Activated CD4-positive, alpha-beta T cell treated with anti-CD3 and anti-CD28 coated beads for 24 hours (primary cell): ENCODE measurements around the gene DAB2.
A peak's percentile ranks its signal among the peaks of the same experiment; 100 is the strongest.

ENCODE experiments used
- DNase-seq, 2 donors: peaks; one replicate each; pipeline ENCODE4 v3.0.0-alpha.2; 2020; ENCODE audit warnings: low read depth in 2 of 2

Gene DAB2

DNA sequence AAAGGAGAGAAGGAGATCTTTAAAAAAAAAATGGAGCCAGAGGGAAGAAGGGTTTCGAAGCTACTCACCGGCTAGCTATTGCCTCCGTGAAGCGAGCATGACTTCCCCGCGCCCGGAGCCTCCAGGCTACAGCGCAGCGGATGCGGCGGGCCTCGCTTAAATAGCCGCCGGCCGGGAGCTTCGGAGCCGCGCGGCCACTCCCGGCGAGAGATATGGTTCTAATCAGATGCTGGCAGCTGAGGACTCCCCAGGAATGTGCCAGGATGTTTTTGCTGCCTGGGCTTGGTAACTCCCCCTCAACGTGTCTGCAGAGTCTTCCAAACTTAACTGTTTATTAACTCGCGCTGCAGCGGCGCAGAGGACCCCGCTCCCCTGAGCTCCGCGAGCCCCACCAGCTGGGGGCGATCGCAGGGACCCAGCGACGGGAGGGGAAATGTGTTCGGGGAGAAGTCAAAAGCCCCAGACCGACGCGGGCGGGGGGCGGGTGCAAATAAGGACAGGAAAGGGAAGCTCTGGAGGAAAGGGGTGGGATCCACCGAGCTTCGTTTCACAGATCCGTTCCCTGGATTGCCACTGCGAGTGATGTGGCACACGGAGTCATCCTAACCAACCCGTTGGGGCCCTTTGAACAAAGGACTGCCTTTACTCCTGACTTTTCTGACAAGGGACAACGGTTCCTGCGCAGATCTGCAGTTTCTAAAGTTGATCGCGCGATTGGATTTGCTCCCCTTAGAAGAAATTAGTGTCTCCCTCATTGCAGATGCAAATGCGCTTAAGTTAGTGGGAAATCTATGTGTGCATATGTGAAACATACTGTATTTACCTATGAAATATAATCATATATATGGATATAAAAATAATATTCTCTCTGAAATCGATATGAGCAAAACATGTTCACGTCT is at the start of gene DAB2:
DAB2 (minus strand) TSS at position 245 of the 902 bp plus-strand sequence. CDS start 30,660 bp downstream, outside the sequence.
- peak; percentile 5 to 31 for DNase-seq

DNA sequence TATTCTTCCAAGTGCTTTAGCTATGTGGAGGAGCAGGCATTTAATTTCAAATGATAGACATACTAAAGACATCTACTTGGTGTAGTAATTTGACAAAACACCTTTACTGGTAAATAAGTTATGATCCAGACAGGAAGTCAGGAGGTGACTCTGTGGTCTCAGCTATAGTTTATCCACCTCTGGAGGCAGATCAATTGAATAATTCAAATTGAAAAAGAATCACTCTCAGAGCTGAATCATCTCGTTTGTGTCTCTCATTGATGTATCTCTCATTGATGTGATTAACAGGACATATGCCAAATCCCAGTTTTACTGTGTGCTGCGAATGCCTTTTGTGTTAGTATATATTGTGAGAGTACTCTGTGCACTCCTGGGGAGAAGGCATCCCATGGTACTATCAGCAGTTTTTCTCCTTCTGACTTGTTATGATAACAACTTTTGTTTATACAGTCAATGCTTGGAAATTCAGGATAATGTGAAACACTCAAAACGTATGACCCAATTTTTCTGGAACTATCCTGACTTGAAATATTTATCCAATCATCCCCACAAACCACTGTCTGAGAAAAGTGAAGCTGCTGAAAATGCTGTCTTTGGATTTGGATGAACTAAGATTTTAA is 48.5 kb upstream of the DAB2 start:
- no peak for DNase-seq

DNA sequence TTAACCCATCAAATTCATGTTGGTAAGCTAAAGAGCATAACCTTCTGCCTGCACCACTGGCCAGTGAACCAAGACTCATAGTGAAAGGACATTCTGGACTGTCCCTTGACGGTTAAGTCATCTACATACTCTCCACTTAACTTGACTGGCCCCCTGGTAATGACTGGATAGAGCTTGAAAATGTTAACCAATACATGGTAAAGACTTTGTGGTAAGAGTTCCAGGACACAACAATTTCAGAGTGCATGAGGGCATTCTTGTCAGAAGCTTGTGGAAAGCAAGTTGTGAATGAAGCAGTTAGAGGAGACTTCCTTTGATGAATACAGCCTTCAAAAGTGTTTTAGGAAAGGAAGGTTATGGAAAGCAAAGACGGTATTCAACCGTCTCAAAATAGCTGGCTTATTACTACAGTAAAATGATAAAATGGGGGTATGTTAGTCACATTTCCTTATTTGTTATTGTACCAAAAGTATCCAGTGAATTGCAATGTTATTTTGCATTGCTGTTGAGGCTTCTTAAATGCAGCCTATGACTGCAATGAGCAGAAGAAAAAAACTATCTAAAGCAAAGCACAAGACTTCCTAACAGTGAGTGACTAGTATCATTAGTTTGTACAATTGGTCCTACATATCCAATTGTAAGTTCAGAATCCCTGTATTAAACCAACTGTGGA is 47.2 kb upstream of the DAB2 start:
- DNase-seq: no peak

DNA sequence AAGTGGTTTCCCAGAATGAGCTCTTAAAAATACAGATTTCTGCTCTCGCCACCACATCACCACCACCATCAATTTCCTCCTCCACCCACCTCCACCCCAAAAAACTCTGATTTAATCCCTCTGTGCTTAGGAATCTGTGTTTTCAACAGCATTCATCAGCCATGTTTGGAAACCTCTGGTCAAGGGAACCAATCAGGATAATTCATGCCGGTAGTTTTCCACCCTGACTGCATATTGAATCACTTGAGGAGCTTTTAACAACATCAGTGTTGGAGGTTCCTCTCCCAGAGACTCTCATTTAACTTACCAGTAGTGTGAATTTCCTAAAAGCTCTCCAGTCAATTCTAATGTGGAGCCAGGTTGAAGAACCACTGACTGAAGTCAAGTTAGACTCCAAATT is 46.0 kb upstream of the DAB2 start:
- no peak for DNase-seq

DNA sequence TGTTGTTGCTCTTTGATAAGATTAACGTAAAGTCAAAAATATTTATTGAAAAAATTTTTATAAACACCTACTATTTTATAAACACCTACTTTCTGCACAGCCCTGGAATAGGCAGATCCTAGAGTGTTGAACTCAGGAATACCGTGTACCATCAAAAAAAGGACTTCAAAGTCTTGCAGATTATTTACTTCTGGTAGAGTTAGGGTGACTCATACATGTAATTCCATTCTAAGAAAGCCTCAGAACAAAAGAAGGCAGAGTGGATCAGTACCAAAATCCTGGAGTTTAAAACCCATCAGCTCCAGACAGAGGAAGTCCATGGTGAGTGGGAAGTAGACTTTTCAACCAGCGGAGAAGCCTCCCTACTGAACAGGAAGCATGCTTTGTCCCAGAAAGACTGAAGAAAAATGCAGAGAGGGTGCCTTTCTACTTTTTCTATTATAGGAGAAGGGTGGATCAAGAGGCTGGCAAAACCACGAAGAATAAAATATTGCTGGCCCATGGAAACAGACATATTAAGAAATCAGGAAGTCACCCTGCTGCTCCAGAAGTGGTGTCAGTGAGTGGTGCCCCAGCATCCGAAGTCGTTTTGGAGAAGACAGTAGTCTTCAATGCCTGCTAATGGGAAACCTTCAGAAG is 45.1 kb upstream of the DAB2 start:
- DNase-seq: no peak

DNA sequence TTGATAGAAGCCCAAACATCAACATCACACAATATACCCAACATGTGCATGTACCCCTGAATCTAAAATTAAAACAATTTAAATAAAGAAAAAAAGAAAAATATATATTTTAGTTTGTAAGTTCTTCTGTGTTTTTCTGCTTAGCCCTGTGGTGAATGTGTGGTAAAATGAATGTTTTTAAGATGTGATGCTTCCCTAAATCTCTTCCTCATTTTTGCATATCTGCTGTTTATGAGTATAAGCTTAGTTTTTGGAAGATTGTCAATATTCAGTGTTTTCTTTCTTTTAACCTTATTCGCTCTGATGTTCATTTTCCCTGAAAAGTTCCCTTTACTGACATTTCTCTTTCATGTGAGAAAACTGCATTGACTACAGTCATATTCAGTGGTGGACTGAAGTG is 44.4 kb upstream of the DAB2 start:
- no peak for DNase-seq

DNA sequence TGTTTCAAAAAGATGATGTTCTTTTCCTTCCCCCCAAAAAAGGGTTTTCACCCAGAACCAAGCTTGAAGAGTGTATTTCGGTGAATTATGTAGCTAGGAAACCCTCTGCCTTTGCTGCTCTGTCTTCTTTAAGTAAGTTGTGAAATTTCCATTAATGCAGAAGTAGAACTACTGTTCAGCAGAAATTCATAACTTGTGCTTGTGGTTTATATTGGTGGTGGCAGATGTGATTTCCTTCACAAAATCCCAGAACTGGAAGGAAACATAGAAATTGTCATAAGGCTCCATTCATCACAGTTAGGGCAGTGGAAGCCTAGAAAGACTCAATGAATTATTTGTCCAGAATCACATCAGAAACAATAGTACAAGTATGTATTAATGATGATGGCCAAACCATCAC is 42.1 kb upstream of the DAB2 start:
- DNase-seq: no peak

DNA sequence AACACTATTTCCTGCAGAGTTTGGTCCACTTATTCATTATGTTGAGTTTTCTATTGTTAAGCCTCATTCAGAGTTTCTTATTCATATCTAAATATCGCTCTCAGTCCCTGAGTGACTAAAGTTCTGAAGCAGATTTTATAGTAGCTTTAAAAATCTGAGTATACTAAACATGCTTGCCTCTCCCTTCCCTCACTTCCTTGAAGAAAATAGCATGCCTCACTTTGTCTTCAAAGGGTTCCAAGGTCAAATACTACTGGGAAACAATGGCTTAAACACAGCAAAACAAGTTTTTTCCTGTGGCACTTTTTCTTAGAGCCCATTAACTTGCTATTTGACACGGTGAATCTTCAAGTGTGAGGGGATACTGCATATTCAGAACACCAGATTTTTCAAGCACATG is 41.1 kb upstream of the DAB2 start:
- DNase-seq: no peak

DNA sequence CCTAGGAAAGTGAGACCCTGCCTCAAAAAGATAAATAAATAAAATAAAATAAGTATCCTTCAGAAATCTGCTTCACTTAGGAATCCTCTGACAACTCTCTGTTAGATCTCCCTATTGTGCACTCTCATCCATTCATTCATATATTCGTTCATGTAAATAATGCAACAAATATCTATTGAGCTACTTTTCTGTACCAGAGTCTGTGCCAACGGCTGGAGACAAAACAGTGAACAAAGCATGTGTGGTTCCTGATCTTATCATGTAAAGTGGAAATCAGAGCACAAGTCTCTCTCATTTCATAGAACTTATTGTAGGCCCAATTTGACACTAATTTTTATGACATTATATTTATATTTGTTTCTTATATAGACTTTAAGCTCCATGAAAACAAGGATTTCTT is 40.3 kb upstream of the DAB2 start:
- DNase-seq: no peak

DNA sequence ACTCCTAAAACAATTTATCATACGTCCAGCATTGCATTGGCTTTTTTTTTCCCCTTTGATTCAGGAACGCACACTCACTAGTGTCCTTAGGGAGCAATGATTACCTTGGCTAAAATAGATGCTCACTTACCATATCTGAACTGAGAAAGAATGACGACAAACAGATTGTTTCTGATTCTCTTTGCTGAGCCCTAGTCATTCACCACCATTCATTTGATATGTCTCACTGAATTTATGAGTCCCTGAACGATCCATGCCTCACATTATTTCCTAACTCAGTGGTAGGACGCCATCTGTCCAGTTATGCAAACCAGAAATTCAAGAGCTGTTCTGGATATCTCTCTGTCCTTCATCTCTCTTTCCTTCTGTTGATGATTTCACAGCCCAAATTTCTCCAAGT is 39.3 kb upstream of the DAB2 start:
- no peak for DNase-seq

DNA sequence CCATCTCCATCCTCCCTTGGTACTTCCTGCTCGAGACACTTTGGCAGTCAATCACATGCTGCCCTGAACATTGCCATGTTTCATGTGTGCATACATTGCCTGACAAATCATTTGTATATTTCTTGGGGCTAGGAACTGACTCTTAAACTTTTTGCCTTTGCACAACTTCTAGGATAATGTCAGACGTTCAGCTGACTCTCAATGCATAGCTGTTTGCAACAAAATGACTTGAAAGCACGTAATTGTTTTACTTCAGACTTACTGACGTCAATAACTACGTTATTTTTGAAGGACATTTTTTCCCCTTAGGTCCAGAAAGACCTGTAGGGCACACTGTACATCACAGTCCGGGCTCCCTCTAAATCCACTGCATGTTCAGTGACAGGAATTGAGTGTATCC is 37.4 kb upstream of the DAB2 start:
- no peak for DNase-seq

DNA sequence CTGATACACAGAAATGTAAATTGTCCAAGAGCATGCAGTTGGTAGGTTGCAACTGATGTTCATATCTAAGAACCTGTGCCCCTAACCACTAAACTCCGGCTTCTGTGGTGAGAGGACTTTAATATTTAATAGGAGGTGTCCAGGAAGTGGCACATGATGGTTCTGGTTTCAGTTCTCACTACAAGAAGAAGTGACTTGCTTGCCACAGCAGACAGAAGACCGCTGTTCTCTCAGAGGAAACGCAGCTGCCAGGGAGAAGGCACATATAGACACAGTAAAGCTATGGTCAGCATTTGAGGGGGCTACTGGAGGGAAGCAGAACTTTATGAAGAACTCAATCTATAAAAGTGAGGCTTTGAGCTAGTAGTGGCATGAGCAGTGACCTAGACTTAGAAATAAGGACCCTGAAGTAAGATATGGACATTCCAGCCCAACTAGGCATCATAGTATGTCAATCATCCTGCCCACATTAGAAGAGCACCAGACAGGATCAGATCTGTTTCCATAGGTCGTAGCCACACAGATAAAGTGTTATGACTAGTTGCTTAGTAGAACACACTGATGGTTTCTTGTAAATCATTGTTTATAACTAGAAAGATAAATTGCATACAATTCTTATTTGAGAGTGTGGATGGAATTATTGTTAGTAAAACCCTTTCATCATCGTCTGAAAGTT is 36.4 kb upstream of the DAB2 start:
- DNase-seq: no peak

DNA sequence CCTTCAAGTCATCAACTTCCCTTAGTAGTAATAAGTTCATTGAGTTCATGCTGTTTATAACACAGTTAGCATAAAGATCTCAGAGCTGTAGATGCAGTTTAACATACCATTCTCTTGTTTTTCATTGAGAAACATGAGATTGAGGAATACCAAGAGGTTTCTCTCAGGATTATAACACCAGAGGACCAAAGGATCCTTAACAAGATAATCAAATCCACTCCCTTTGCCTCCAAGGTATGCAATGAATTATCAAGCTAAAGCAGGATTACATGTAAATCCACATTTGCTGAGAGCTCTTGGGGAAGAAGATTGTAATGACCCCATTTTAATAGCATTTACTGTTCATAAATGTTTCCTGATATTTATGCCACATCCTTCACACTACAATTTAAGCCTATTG is 35.1 kb upstream of the DAB2 start:
- no peak for DNase-seq

DNA sequence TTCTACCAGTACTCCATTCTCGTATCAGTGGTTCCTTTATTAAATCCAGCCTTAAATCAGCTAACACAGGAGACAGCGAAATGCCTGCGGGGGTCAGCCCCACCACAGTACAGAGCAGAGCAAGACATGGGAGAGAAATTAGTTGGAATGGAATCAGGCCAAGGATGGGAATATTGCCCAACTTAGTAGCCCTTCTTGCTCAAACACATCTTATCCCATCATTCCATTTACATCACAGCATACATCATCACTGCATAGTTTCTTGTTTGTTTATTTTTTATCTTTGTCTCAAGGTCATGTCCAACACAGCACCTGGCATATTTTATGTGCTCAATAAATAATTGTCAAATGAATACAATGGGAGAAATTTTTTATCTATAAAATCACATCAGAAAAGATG is 34.3 kb upstream of the DAB2 start:
- DNase-seq: no peak

DNA sequence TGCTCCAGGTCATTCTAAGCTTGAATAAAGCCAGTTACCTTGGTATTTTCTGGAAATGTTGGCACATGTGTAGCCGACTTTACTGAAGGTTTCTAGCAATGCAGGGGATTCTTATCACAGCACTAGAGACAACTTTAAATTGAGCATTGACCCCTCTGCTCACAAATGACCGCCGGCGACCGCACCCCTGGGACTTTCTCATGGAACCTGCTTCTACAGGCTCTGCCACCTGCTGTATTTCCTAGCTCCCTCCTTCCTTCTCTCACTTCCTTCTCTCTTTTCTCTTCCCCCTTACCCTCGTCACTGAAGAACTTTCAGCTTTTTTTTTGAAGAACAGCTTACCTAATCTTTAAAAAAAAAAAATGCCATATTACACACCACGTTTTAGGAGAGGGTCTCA is 30.9 kb upstream of the DAB2 start:
- no peak for DNase-seq

DNA sequence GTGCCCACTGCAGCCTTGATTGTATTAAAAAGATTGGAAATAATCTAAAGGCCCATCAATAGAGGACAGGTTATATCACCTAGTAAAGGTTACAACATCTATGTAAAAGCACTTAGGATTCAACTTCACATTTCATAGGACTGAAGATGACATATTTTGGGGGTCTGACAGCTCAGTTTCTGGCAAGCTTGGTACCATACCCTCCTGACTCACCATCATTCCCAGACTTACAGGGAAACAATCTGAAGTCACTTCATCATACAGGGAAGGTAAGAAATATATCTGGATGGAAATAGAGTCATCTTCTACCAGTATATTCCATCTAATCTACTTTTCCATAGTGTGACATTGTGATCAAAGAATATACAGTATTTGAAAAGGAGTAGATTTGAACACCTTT is 28.8 kb upstream of the DAB2 start:
- no peak for DNase-seq

DNA sequence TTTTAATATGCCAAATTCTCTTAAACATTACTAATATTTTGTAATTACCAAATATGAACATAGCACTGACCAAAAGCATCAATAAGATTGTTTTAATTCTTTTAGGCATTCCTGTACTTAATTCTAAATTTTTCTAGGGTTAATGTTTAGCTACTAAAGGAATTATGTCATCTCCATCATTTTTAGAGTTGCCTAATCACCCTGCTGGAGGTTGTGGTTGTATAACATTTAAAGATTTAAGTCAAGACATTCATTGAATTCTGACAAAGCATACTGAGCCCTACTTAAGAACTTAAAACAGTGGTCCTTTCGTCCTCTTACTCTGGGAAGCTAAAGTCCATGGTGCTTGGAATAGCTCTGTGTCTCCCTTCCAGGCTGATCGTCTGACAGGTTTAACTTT is 28.1 kb upstream of the DAB2 start:
- DNase-seq: no peak

DNA sequence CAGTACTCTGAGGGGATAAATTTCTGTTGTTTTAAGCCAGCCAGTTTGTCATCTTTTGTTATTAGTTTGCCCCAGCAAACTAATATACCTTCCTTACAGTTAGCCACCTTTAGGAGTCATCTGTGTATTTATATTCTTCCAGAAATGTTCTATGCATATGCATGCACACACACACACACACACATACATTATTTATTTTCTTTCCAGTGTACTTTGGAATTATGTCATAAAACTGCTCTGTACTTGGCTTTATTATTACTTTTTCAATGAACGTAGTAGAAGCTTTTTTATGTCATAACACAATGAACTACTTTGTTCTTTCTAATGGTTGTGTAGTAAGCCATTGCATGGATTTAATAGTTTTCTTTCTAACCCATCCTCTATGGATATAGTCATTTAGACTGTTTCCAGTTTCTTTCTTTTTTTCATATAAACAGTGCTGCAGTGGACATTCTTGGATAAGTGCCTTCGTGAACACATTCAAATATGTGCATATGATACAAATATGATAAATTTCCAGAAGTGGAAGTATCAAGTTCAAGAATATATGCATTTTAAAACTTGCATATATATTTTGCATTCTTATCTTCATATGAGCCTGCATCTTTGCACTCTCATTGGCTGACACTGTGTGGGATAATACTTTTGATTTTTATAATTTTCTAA is 26.6 kb upstream of the DAB2 start:
- DNase-seq: no peak

DNA sequence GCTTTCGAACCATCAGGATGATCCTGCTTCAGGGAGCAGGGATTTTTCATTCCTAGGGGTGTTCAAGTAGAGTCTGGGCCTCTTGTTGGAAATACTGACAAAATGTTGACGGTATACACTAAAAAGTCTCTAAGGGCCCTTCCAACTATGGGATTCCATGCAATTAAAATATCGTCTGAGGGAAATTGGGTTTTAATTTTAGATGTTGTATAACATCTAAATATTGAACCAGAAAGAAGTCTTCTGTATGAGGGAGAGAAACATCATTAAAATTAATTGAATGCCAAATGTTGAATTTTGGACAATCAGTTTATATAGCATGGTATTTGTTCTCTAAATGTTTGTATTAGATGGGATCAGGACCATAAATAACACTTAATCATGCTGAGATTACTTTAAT is 25.7 kb upstream of the DAB2 start:
- no peak for DNase-seq

DNA sequence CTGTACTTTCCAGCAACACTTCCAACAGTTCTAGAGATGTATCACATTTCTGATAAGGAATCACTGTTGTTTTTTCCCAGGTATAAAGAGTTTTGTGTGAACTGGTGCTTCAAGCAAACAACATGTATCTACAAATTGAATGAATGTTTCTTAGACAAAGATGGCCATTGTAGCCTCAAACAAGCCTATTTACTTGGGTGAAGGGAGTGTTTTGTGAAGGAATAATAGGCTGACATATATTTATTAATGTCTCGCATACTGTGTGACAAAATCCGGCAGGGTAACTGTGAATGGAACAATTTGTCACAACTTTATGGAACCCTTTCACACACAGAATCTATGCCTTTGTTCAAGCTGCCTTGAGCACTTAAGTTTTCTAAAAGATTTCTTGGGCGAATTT is 24.8 kb upstream of the DAB2 start:
- no peak for DNase-seq

DNA sequence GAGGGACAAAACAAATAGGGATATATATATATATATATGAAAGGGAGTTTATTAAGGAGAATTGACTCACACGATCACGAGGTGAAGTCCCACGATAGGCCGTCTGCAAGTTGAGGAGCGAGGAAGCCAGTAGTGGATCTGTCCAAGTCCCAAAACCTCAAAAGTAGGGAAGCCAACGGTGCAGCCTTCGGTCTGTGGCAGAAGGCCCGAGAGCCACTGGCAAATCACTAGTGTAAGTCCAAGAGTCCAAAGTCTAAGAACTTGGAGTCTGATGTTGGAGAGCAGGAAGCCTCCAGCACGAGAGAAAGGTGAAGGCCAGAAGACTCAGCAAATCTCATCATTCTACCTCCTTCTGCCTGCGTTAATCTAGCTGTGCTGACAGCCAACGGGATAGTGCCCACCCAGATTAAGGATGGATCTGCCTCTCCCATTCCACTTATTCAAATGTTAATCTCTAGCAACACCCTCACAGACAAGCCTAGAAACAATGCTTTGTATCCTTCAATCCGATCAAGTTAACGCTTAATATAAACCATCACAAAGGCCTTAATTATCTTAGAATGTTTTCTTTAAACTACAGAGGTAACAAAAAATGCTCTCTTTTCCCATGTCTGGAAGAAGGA is 23.8 kb upstream of the DAB2 start:
- DNase-seq: no peak
